Ureter (tissue), 1 donor: ENCODE data around the gene NFIX. TPM values are rescaled to one million over a fixed set of nuclear protein-coding genes. Genes with fewer than 3 reads are reported as not detected.
A peak's percentile ranks its signal among the peaks of the same experiment; 100 is the strongest.

Source experiments
- DNase-seq: peaks from one replicate; pipeline ENCODE4 v3.0.0-alpha.2; 2020; ENCODE audit warnings: low spot score
- total RNA-seq: library from RNA; stranded (reverse); gene quantifications from one replicate; pipeline ENCODE4 v1.2.4, GENCODE V29; 2023
- donor health status: DM: yes; HTN: yes; CAD: no.

NFIX gene
- total RNA-seq, 1 donor from 2014 or later: 91.7 TPM

DNA sequence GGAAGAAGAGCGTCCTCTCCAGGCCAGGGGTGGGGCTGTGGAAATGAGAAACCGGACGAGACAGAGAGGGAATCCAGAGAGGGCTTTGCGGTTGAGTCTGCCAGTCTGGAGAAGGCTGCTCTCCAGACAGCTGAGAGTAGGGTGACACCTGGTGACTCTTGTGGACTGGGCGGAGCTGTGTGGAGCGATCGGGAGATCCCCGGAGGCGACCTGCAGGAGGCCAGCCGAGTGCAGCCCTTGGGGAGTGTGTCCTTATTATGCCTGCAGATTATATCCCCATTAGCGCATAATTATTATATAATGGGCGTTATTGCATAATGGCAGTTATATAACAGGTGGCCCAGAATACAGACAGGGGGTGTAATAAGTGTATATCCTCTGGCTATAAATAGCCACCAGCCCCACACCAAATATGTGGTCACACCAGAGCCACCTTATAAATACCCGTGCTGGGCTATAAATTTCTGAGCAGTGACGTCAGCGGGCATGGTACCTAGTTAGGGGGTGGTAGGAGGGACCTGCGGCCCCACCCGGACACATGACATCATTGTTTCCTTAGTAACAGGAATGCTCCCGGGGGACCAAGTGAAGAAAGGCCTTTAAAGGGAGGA lies 41.2 kb downstream of the NFIX start:
- DNase-seq: no peak

GRCh38 chr19:13037161-13037560 lies 41.9 kb downstream of the NFIX start:
- no peak for DNase-seq

DNA sequence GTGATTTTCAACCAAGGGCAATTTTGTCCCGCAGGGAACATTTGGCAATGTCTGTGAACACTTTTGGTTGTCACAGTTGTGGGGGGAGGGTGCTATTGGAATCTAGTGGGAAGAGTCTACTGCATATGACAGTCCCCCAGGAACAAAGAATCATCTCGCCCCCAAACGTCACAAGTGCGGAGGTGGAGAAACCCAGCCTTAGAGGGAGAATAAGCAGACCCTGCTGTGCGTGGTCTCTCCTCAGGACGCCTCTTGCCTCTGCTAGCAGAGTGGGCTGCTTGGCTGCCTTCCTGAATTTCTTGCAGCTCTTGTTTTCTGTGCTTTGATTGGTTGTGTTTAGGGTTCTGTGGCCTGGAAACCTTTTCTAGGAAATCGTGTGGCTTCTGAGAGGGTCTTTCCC lies 42.5 kb downstream of the NFIX start:
- DNase-seq: no peak

- no peak for DNase-seq
Observed at GRCh38 chr19:13038306-13039210, 43.3 kb downstream of the NFIX start.

- no peak for DNase-seq
Observed at GRCh38 chr19:13039211-13039789, 44.0 kb downstream of the NFIX start.

DNA sequence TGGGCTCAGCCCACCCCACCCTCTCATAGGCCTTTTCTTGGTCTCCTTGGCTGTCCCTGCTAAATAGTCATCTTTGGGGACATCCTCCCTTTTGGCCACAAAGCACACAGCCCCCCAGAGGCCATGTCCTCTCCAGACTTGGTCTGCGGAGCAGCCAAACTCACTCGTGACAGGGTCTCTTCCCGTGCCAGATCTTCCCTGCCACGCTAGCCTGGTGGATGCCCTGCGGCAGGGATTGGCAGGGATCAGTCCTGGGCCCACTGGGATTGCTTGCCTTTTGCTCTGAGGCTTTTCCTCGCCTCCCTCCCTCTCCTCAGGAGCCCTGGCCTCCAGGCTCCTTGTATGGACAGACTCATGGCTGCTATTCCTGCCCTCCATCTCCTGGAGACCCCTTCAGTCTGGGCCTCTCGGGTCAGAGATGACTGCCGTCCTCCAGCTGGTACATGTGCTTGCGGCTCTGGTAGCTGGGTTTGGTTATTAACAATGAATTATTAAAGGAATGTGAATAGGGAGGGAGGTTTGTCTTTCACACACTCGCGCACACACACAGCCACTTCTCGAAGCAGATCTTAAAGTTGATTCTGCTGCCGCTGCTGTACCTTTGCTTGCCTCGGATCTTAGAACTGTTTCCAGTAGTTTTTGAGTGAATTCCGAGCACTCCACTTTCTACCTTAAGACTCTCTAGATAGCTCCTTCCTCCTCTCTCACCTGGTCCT lies 45.1 kb downstream of the NFIX start:
- DNase-seq: no peak

DNA sequence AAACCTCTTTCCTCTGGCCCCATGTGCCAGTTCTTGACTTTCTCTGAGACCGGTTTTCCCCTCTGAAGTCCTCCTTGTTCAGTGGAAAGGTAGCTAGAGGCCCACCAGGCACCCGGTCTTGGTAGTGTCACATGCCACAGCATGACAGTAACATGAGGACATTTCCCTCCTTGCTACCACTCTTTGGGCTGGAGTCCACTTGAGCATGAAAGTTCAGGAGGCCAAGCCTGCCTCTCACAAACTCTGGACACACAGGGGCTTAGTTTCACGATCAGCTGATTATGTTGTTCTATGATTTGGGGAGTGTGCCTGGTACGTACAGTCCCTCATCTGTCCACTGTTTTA lies 45.6 kb downstream of the NFIX start:
- no peak for DNase-seq

GRCh38 chr19:13042443-13043130 lies 47.3 kb downstream of the NFIX start:
- no peak for DNase-seq

DNA sequence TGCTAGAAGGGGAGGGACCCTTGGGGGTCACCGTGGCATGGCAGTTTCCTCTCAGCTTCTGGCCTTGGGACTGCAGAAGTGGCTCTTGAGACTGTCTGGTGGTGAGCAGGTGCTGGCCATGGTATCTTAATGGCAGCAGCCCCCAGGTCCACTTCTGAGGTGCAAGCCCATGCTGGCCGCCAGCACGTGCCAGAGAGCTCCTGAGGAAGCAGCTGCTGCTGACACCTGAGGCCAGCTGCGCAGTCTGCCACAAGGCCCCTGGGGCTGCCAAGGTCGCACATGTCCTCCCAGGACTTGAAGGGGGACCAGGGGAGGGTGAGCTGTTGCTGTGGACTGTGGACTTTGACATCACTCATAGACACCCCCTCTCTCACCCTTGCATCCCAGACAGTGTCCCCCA lies 48.0 kb downstream of the NFIX start:
- no peak for DNase-seq

DNA sequence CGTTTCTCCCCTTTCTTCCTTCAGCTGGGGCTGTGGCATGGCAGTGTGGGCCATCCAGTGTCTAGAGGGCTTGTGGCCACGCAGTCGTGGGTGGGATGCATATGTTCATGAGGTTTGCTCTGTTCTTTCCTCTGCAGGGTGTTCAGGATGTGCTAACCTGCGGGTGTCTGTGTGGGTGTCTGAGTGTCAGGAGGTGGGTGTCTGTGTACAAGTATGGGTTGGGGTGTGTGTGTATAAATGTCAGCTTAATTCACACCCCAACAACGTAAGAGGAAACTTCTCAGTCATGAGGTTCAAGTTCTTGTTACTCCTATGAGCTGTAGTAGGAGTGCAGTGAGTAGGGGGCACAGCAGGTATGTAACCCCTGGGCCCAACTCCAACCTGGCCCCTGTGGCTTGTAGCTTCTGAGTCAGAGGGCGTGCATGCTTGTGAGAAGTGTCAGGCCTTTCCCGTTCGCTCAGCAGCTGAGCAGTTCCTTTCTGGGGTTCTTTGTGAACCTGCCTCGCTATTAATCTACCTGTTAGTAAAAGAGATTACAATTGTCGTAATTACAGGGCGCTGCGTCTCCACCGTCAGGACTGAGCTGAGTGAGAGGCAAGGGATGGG lies 49.1 kb downstream of the NFIX start:
- no peak for DNase-seq

GRCh38 chr19:13045812-13046211 lies 50.5 kb downstream of the NFIX start:
- no peak for DNase-seq

DNA sequence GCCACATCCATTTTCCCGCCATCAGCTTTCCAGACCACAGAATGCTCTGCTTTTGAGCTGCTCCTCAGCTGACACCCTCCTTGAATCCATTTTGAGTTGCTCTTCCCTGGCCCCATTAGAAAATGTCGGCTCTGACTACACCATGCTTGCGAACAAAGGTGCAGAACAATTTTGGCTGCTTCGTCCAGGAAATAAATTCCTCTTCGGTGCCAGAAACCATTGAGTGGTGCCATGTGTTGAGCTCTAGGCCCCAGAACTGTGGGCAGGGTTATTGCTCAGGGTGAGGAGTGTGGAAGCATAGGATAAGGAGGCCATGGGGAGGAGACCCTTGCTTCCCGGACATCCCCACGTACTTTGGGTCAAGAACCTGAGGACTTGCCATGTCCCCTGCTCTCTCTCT lies 52.1 kb downstream of the NFIX start:
- DNase-seq: no peak

GRCh38 chr19:13050274-13050673 lies 55.0 kb downstream of the NFIX start:
- DNase-seq: no peak

DNA sequence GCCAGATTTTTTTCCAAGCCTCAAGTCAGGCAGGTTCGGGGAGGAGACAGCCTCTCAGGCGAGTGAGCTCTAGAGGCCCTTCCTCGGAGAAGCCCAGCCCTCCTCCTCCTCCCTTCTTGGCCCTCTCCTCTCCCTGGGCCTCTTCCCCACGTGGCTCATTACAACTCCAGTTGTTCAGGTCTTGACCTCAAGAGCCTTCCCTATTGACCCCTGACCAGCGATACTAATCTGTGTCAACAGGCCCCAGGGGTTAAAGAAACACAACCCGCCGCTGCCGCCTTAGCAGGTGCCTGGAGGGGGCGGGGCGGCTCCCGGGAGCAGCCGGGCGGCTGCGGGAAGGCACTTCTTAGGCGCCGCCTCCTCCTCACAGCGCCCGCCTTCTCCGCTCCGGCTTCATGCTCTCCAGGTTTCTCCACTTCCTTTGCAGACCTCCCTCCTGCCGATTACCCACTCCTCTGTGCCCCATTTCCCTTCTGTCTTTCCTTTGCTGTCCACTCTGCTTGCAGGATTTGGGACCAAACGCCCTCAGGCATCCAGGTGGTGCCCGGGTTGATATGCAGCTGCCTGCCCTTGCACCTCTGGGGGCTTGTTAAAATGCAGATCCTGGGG lies 56.4 kb downstream of the NFIX start:
- DNase-seq: no peak

GRCh38 chr19:13052447-13053175 lies 57.3 kb downstream of the NFIX start:
- DNase-seq: no peak

DNA sequence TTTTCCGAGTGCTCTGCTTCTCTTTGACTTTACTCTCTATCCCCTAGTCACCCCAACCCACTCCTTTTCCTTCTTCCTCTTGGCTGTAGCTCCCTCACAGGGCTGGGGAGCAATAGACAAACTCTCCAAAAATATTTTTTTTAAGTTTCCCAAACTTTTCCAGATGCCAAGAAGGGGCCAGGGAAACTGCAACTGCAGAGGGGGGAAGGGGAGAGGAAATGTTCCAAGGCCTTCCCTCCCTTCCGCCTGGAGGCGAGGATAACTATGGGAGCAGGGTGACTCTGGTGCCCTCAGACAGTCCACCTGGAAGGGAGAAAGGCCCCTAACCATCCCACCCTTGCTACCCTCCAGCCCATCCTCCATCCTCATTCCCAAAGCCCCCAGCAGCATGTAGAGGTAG lies 58.0 kb downstream of the NFIX start:
- no peak for DNase-seq

DNA sequence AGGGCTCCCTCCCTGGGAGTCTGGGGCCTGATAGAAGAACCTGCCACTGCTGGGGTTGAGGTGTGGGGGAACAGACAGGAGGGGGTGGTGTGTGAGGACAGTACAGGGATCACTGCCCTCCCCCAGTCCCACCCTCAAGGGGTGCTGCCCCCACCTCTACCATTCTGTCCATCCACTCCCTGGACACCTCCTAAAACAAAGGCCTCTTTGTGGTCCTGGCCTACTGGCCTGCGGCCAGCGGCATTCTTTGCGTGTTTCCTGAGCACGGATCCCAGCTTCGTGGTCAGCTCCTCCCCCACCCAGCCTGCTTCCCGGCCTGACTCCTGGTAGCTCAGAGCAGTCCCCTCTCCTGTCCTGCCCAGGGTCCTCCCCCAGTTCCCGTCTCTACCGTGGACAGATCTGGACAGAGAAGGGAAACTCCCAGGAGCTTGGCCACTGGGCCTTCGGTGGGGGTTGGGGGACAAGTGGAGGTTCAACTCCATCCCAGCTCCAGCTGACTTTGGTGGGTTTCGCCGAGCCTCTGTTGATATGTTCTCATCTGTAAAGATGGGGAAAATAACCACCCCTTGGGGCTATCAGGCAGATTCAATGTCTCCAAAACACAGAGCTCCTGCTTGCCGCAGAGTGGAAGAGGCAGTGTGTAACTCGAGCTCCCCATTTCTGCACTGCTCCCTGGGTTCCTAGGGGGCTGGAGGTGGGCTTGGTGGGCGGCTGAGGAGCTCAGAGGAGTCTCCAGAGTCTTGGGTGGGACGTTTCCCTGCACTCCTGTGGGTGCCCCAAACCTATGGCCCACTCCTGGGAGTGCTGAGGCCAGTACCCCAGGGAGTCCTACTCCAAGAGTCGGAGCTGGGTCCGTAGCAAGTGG lies 58.7 kb downstream of the NFIX start:
- peak; percentile 82 for DNase-seq

GRCh38 chr19:13054626-13055212 lies 59.4 kb downstream of the NFIX start:
- no peak for DNase-seq
